MM.1S (cell line): Measurements from ENCODE around the gene TRAPPC10.

Source experiments
- DNase-seq: peaks from one replicate; pipeline ENCODE4 v3.0.0-alpha.2; 2015
- H2AFZ ChIP-seq: fragments of 300-600 bp; sonication (generic); 2 replicates; pipeline ENCODE4 v1.6.0; 2016; ENCODE audit warnings: antibody characterized with exemption, low read length
- H3F3A ChIP-seq: fragments of 300-600 bp; sonication (generic); 2 replicates; pipeline ENCODE4 v1.6.1; 2016; ENCODE audit warnings: mild to moderate bottlenecking, antibody characterized with exemption, low read length, moderate library complexity, mixed read lengths; ENCODE audit not compliant: insufficient read depth
- H3K27ac ChIP-seq: fragments of 300-600 bp; sonication (generic); 2 replicates; pipeline ENCODE4 v1.5.1; 2016; ENCODE audit warnings: mild to moderate bottlenecking, low read length
- H3K27me3 ChIP-seq: fragments of 300-600 bp; sonication (generic); replicated peaks from 2 replicates; pipeline ENCODE4 v1.6.0; 2016; ENCODE audit warnings: low read length; ENCODE audit not compliant: insufficient read depth
- H3K36me3 ChIP-seq: fragments of 300-600 bp; sonication (generic); replicated peaks from 2 replicates; pipeline ENCODE4 v1.6.1; 2016; ENCODE audit warnings: mild to moderate bottlenecking, low read length, mixed read lengths; ENCODE audit not compliant: insufficient read depth
- H3K4me1 ChIP-seq: fragments of 300-600 bp; sonication (generic); 2 replicates; pipeline ENCODE4 v1.6.1; 2016; ENCODE audit warnings: low read length, mixed read lengths
- H3K4me2 ChIP-seq: fragments of 300-600 bp; sonication (generic); 2 replicates; pipeline ENCODE4 v1.6.0; 2016; ENCODE audit warnings: low read depth, low read length
- H3K4me3 ChIP-seq: fragments of 300-600 bp; sonication (generic); 2 replicates; pipeline ENCODE4 v1.5.1; 2016; ENCODE audit warnings: low read length, mixed read lengths
- H3K79me2 ChIP-seq: fragments of 300-600 bp; sonication (generic); 2 replicates; pipeline ENCODE4 v1.6.1; 2016; ENCODE audit warnings: mixed run types, low read length, mixed read lengths
- H3K9ac ChIP-seq: fragments of 300-600 bp; sonication (generic); 2 replicates; pipeline ENCODE4 v1.6.1; 2016; ENCODE audit warnings: low read length, mixed read lengths
- H3K9me2 ChIP-seq: fragments of 300-600 bp; sonication (generic); replicated peaks from 2 replicates; pipeline ENCODE4 v1.6.1; 2016; ENCODE audit warnings: mild to moderate bottlenecking, low read length, mixed read lengths; ENCODE audit not compliant: insufficient read depth
- H3K9me3 ChIP-seq: fragments of 300-600 bp; sonication (generic); replicated peaks from 2 replicates; pipeline ENCODE4 v1.6.1; 2016; ENCODE audit warnings: mild to moderate bottlenecking, low read length, mixed read lengths; ENCODE audit not compliant: insufficient read depth
- H4K20me1 ChIP-seq: fragments of 300-600 bp; sonication (generic); 2 replicates; pipeline ENCODE4 v1.6.1; 2016; ENCODE audit warnings: mild to moderate bottlenecking, low read length, moderate library complexity, mixed read lengths; ENCODE audit not compliant: insufficient read depth
- CTCF ChIP-seq: fragments of 300-600 bp; sonication (generic); IDR thresholded peaks from 2 replicates; pipeline ENCODE4 v1.5.1; 2016; ENCODE audit warnings: antibody characterized with exemption, low read length, mixed read lengths
- EZH2 ChIP-seq: fragments of 300-600 bp; sonication (generic); optimal IDR thresholded peaks from 2 replicates; pipeline ENCODE3; 2017; ENCODE audit warnings: low read depth, mild to moderate bottlenecking, antibody characterized with exemption, low read length, mixed read lengths
- EZH2phosphoT487 ChIP-seq: fragments of 300-600 bp; sonication (generic); IDR thresholded peaks from 2 replicates; pipeline ENCODE4 v1.6.1; 2018; ENCODE audit warnings: antibody characterized with exemption, low read length

TRAPPC10 gene

GRCh38 chr21:43978060-43978459 is 34.0 kb upstream of the TRAPPC10 start:
- Histone ChIP-seq H4K20me1 (no peaks in the 10 kb centered on the region), H3K9me2 (no peaks in the 10 kb centered on the region), H2AFZ (no peak overlapping the region), H3K27me3 (no peaks in the 10 kb centered on the region), H3K4me2 (no peak overlapping the region), H3K4me1 (no peaks in the 10 kb centered on the region), H3F3A (no peaks in the 10 kb centered on the region), H3K27ac (no peak overlapping the region), H3K79me2 (no peaks in the 10 kb centered on the region), H3K9me3 (no peaks in the 10 kb centered on the region), H3K4me3 (no peak overlapping the region), H3K9ac (no peak overlapping the region), H3K36me3 (no peaks in the 10 kb centered on the region)
- no peak for TF ChIP-seq EZH2
- no peak for TF ChIP-seq CTCF
- TF ChIP-seq EZH2phosphoT487 = no peak
- DNase-seq = no peak

DNA sequence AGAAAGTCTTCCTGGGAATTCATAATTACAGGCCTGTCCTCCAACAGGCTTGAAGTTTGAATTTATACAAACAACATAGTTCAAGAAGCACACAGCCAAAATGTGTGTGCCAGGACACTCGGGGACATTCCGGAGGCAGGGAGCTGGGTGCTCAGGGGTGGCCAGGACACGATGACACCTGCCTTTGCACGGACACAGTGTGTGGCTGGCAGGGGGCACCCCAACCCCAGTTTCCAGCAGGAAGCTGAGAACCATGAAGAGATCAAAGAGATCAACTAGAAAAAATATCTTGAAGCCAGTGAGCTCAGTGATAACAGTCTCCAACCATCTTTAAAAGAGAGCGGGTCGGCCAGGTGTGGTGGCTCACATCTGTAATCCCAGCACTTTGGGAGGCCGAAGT is 32.5 kb upstream of the TRAPPC10 start:
- Histone ChIP-seq H3K9me3 (no peaks in the 10 kb centered on the region), H3K27me3 (no peaks in the 10 kb centered on the region), H3K36me3 (no peaks in the 10 kb centered on the region), H3K4me3 (no peak overlapping the region), H3K27ac (no peak overlapping the region), H3K9ac (no peak overlapping the region), H3K79me2 (no peaks in the 10 kb centered on the region), H4K20me1 (no peaks in the 10 kb centered on the region), H3K4me2 (no peak overlapping the region), H3K9me2 (no peaks in the 10 kb centered on the region), H3F3A (no peaks in the 10 kb centered on the region), H3K4me1 (no peaks in the 10 kb centered on the region), H2AFZ (no peak overlapping the region)
- TF ChIP-seq CTCF (no peak), EZH2phosphoT487 (no peak), EZH2 (no peak)
- no peak for DNase-seq

- Histone ChIP-seq H4K20me1 (no peaks in the 10 kb centered on the region), H3K36me3 (no peaks in the 10 kb centered on the region), H3K79me2 (no peaks in the 10 kb centered on the region), H3K9me2 (no peaks in the 10 kb centered on the region), H3K27me3 (no peaks in the 10 kb centered on the region), H3K9me3 (no peaks in the 10 kb centered on the region), H3K4me3 (no peak overlapping the region), H3K4me2 (no peak overlapping the region), H3K9ac (no peak overlapping the region), H3F3A (no peaks in the 10 kb centered on the region), H3K4me1 (no peaks in the 10 kb centered on the region), H3K27ac (no peak overlapping the region), H2AFZ (no peak overlapping the region)
- no peak for TF ChIP-seq CTCF
- TF ChIP-seq EZH2phosphoT487 = no peak
- no peak for TF ChIP-seq EZH2
- no peak for DNase-seq
Observed at GRCh38 chr21:43981151-43981870, 30.8 kb upstream of the TRAPPC10 start.
